ENCODE measurements around the gene FAM228B.
A peak's percentile ranks its signal among the peaks of the same experiment; 100 is the strongest.

FAM228B gene

GRCh38 chr2:24080701-24081100, 42.6 kb upstream of the FAM228B start:
- no peak overlapping the region for H3K9ac ChIP-seq (ENCODE audit: insufficient read length)
- H3K9me3 ChIP-seq (ENCODE audit: low read depth, low read length), result no peaks in the 10 kb centered on the region
- TF ChIP-seq POLR2AphosphoS5 (IDR thresholded peaks at IDR 0.05; ENCODE audit: borderline replicate concordance, low read depth, low read length) (no peak), EZH2 (IDR thresholded peaks at IDR 0.05) (no peak), FOXP2 (optimal IDR thresholded peaks at IDR 0.05; ENCODE audit: control extremely low read depth, extremely low read length, insufficient read depth) (no peak)
- DNase-seq (ENCODE audit: low read depth, low spot score), result no peak
- no peak overlapping the region for H3K27ac ChIP-seq
- H3K36me3 ChIP-seq (ENCODE audit: insufficient read depth, low read length), result no peaks in the 10 kb centered on the region
- H3K4me3 ChIP-seq, result no peak overlapping the region

- no peak for DNase-seq (ENCODE audit: low read depth, low spot score)
- Histone ChIP-seq H3K9me3 (ENCODE audit: low read depth, low read length) (no peaks in the 10 kb centered on the region), H3K27ac (no peak overlapping the region), H3K36me3 (ENCODE audit: insufficient read depth, low read length) (no peaks in the 10 kb centered on the region), H3K4me3 (no peak overlapping the region), H3K9ac (ENCODE audit: insufficient read length) (no peak overlapping the region)
- no peak for TF ChIP-seq EZH2 (IDR thresholded peaks at IDR 0.05)
- TF ChIP-seq FOXP2 (optimal IDR thresholded peaks at IDR 0.05; ENCODE audit: control extremely low read depth, extremely low read length, insufficient read depth), result no peak
- TF ChIP-seq POLR2AphosphoS5 (IDR thresholded peaks at IDR 0.05; ENCODE audit: borderline replicate concordance, low read depth, low read length), result no peak
These were observed 40.3 kb upstream of the FAM228B start for GRCh38 chr2:24082787-24083566.

DNA sequence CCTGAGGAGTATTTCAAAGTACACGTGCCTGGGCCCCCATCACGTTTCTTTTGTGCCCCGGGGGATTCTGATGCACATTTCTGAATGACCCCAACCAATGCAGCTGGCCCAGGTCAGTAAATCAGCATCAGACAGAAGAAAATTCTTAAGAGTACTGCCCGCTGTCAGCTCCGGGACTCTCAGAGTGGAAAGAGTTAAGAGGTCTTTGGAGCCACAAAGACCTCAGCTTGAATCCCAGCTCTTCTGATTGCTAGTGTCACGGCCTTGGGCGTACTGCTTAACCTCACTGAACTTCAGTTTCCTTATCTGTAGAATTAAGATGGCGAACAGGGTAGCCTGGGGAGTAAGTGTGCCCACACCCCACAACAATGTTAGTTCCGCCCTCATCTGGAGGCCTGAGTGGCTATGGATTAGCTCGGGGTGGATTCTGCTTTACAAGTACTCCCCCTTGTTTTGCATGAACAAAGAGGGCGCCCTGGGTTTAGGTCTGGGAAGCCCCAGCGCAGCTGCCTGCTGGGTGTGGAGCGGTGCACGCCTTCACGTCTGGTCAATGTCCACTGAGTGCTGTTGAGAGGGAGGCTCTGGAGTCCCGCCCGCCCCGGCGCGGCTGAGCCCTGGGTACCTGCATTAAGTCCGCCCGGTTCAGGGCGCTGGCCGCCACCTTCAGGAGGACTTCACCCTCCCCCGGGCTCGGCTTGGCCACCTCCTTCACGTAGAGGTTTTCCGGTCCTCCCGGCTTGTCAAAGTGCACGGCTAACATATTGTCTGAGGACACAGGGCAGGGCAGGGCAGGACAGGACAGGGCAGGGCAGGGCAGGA, 39.5 kb upstream of the FAM228B start:
- Histone ChIP-seq H3K9ac (ENCODE audit: insufficient read length) (peak overlapping the region; percentile 84), H3K36me3 (ENCODE audit: insufficient read depth, low read length) (no peaks in the 10 kb centered on the region), H3K27ac (no peak overlapping the region), H3K4me3 (peak overlapping the region; percentile 80), H3K9me3 (ENCODE audit: low read depth, low read length) (no peaks in the 10 kb centered on the region)
- TF ChIP-seq POLR2AphosphoS5 (IDR thresholded peaks at IDR 0.05; ENCODE audit: borderline replicate concordance, low read depth, low read length) (0 out of 2 replicates have a peak, but pooled peaks have one; percentile 7), FOXP2 (optimal IDR thresholded peaks at IDR 0.05; ENCODE audit: control extremely low read depth, extremely low read length, insufficient read depth) (no peak), EZH2 (IDR thresholded peaks at IDR 0.05) (no peak)
- no peak for DNase-seq (ENCODE audit: low read depth, low spot score)

GRCh38 chr2:24084386-24085199, 38.7 kb upstream of the FAM228B start, which contains the start of gene TP53I3:
Gene TP53I3, minus strand, starts transcription at chr2:24084834. Its CDS starts 508 bp downstream, at chr2:24084326.
- Histone ChIP-seq H3K27ac (no peak within 1 kb of the TSS), H3K9ac (ENCODE audit: insufficient read length) (peak within 1 kb of the TSS; percentile 84), H3K36me3 (ENCODE audit: insufficient read depth, low read length) (no peaks in the 10 kb centered on the region), H3K4me3 (peak within 1 kb of the TSS; percentile 80), H3K9me3 (ENCODE audit: low read depth, low read length) (no peaks in the 10 kb centered on the region)
- no peak for DNase-seq (ENCODE audit: low read depth, low spot score)
- TF ChIP-seq POLR2AphosphoS5 (IDR thresholded peaks at IDR 0.05; ENCODE audit: borderline replicate concordance, low read depth, low read length) (0 out of 2 replicates have a peak, but pooled peaks have one; percentile 15), FOXP2 (optimal IDR thresholded peaks at IDR 0.05; ENCODE audit: control extremely low read depth, extremely low read length, insufficient read depth) (no peak), EZH2 (IDR thresholded peaks at IDR 0.05) (no peak)

- TF ChIP-seq FOXP2 (optimal IDR thresholded peaks at IDR 0.05; ENCODE audit: control extremely low read depth, extremely low read length, insufficient read depth) (no peak), EZH2 (IDR thresholded peaks at IDR 0.05) (no peak), POLR2AphosphoS5 (IDR thresholded peaks at IDR 0.05; ENCODE audit: borderline replicate concordance, low read depth, low read length) (no peak)
- Histone ChIP-seq H3K27ac (no peak overlapping the region), H3K9ac (ENCODE audit: insufficient read length) (peak overlapping the region; percentile 84), H3K4me3 (peak overlapping the region; percentile 80), H3K9me3 (ENCODE audit: low read depth, low read length) (no peaks in the 10 kb centered on the region), H3K36me3 (ENCODE audit: insufficient read depth, low read length) (no peaks in the 10 kb centered on the region)
- no peak for DNase-seq (ENCODE audit: low read depth, low spot score)
These were observed 38.1 kb upstream of the FAM228B start for GRCh38 chr2:24085200-24085489.

DNA sequence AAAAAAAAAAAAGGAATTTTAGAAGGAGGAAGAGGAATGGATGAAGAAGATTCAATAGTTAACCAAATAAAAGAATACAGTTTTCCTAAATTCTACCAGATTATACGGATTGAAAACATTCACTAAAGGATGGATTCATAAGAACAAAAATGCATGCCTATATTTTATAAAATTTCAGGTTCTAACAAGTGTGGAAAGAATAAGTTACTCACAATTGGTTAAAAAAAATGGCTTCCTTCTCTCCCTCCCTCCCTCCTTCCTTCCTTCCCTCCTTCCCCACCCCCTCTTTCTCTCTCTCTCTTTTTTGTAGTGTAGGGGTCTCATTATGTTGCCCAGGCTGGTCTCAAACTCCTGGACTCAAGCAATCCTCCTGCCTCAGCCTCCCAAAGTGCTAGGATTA, 37.0 kb upstream of the FAM228B start:
- TF ChIP-seq POLR2AphosphoS5 (IDR thresholded peaks at IDR 0.05; ENCODE audit: borderline replicate concordance, low read depth, low read length), result no peak
- TF ChIP-seq EZH2 (IDR thresholded peaks at IDR 0.05), result no peak
- TF ChIP-seq FOXP2 (optimal IDR thresholded peaks at IDR 0.05; ENCODE audit: control extremely low read depth, extremely low read length, insufficient read depth), result no peak
- Histone ChIP-seq H3K4me3 (no peak overlapping the region), H3K9ac (ENCODE audit: insufficient read length) (no peak overlapping the region), H3K9me3 (ENCODE audit: low read depth, low read length) (no peaks in the 10 kb centered on the region), H3K27ac (no peak overlapping the region), H3K36me3 (ENCODE audit: insufficient read depth, low read length) (no peaks in the 10 kb centered on the region)
- no peak for DNase-seq (ENCODE audit: low read depth, low spot score)

- no peaks in the 10 kb centered on the region for H3K9me3 ChIP-seq (ENCODE audit: low read depth, low read length)
- H3K27ac ChIP-seq, result no peak overlapping the region
- no peak overlapping the region for H3K4me3 ChIP-seq
- no peak for DNase-seq (ENCODE audit: low read depth, low spot score)
- TF ChIP-seq POLR2AphosphoS5 (IDR thresholded peaks at IDR 0.05; ENCODE audit: borderline replicate concordance, low read depth, low read length) (no peak), EZH2 (IDR thresholded peaks at IDR 0.05) (no peak), FOXP2 (optimal IDR thresholded peaks at IDR 0.05; ENCODE audit: control extremely low read depth, extremely low read length, insufficient read depth) (no peak)
- H3K36me3 ChIP-seq (ENCODE audit: insufficient read depth, low read length), result no peaks in the 10 kb centered on the region
- H3K9ac ChIP-seq (ENCODE audit: insufficient read length), result no peak overlapping the region
These were observed 36.2 kb upstream of the FAM228B start for GRCh38 chr2:24087032-24087431.

Measured in SK-N-MC (cell line).